A673 (cell line): Measurements from ENCODE around the gene C12orf50. TPM values are rescaled to one million over a fixed set of nuclear protein-coding genes. Genes with fewer than 3 reads are reported as not detected.
A peak's percentile ranks its signal among the peaks of the same experiment; 100 is the strongest.

Experiments
- BruUV-seq: library from RNA; stranded (reverse); fragments of 400-500 nt; replicated peaks from 2 replicates; lab custom pipeline; 2021; lab: Mats Ljungman, UMichigan
- CTCF ChIA-PET: fragments of 300-600 bp; sonication (Branson Sonifier 250); formaldehyde crosslinking; loops from one replicate; lab custom pipeline; 2022; ENCODE audit warnings: antibody characterized with exemption; lab: Charles Lee
- POLR2A ChIA-PET: fragments of 300-600 bp; sonication (Branson Sonifier 250); formaldehyde crosslinking; loops from one replicate; lab custom pipeline; 2022; ENCODE audit warnings: antibody characterized with exemption; ENCODE audit not compliant: low non-redundant PET; lab: Charles Lee
- DNase-seq: peaks from one replicate; pipeline ENCODE4 v3.0.0-alpha.2; 2015; ENCODE audit warnings: low spot score
- H3K27ac ChIP-seq: fragments of 200-600 bp; sonication (generic); 2 replicates; pipeline ENCODE4 v1.5.1; 2016; ENCODE audit warnings: mixed run types, low read depth, mild to moderate bottlenecking, mixed read lengths, antibody characterized with exemption, low read length; ENCODE audit not compliant: poor library complexity, severe bottlenecking
- H3K27me3 ChIP-seq: fragments of 200-600 bp; sonication (generic); replicated peaks from 2 replicates; pipeline ENCODE4 v1.6.1; 2017; ENCODE audit warnings: mixed run types, low read depth, mild to moderate bottlenecking, mixed read lengths, antibody characterized with exemption, low read length; ENCODE audit not compliant: insufficient read depth, poor library complexity
- H3K36me3 ChIP-seq: fragments of 200-600 bp; sonication (generic); 2 replicates; pipeline ENCODE4 v1.6.1; 2016; ENCODE audit warnings: mixed run types, mild to moderate bottlenecking, mixed read lengths, antibody characterized with exemption, low read length; ENCODE audit not compliant: insufficient read depth, poor library complexity, severe bottlenecking
- H3K4me1 ChIP-seq: fragments of 200-600 bp; sonication (generic); 2 replicates; pipeline ENCODE4 v1.6.1; 2017; ENCODE audit warnings: mixed run types, mild to moderate bottlenecking, mixed read lengths, antibody characterized with exemption, low read length; ENCODE audit not compliant: insufficient read depth, poor library complexity, severe bottlenecking
- H3K4me3 ChIP-seq: fragments of 200-600 bp; sonication (generic); 2 replicates; pipeline ENCODE4 v1.5.1; 2016; ENCODE audit warnings: low read depth, mixed run types, mild to moderate bottlenecking, mixed read lengths, low read length; ENCODE audit not compliant: poor library complexity, severe bottlenecking
- H3K9me3 ChIP-seq: fragments of 200-600 bp; sonication (generic); 2 replicates; pipeline ENCODE4 v1.6.1; 2016; ENCODE audit warnings: mixed run types, low read depth, mild to moderate bottlenecking, mixed read lengths, antibody characterized with exemption, low read length; ENCODE audit not compliant: poor library complexity, severe bottlenecking
- EZH2 ChIP-seq: fragments of 200-600 bp; sonication (generic); IDR thresholded peaks from 2 replicates; pipeline ENCODE4 v1.6.1; 2017; ENCODE audit warnings: borderline replicate concordance, low read depth, mild to moderate bottlenecking, mixed read lengths, antibody characterized with exemption, low read length; ENCODE audit not compliant: poor library complexity, severe bottlenecking
- intact Hi-C: fragments of 100-400 bp; cut with micrococcal nuclease; formaldehyde crosslinking; loops from one replicate; pipeline ENCODE4 v1.10.0; 2022; ENCODE audit not compliant: unreplicated experiment
- total RNA-seq: library from RNA; stranded (reverse); gene quantifications from 2 replicates; pipeline ENCODE4 v1.2.3, GENCODE V29; 2021
- TF ChIP-seq, protein P1 (sequence below): fragments of 300-800, 200-600 bp; sonication (generic); conservative IDR thresholded peaks from 2 replicates; pipeline ENCODE4 v1.5.1; 2017; ENCODE audit warnings: low read depth, mild to moderate bottlenecking, antibody characterized with exemption, low read length, moderate library complexity, mixed read lengths

C12orf50 gene
- total RNA-seq, 1 experiment from 2014 or later, result 0.15 TPM

DNA sequence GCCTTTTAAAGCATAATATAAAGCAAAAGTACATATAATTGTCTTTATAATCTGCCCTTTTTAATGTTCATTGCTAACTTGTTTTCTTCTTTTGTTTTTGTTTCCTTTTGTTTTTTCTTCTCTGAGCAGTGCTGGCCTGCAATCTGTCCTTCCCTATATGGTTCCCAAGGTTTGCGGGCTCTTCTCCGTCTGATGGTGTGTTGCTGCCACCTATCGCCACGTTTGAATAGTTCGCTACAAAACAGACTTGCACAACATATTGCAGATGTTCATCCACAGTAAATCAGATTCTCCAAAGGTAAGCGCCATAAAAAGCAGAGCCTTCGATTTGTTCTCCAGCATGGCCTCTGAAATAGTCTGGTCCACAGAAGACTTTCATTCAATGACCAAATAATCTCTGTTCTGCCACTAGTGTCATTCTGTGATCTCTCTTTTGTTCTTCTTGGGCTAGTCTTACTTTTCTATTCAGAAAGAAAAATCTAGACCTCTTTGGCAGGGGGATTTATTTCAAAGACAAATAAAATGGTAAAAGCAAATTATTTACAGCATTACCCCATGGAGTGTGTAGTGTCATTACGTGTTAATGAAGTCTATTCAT is 33.5 kb downstream of the C12orf50 start:
- intact Hi-C loops, result loop anchor here (5.0 to 10.0 kb wide), 2 partner anchors 723 to 1741 kb away; partner anchors contain the start of gene MGAT4C
- H3K9me3 ChIP-seq, result no peaks in the 10 kb centered on the region
- no peaks in the 10 kb centered on the region for H3K36me3 ChIP-seq
- H3K27ac ChIP-seq, result no peak overlapping the region
- POLR2A ChIA-PET, result no interaction called here
- H3K4me1 ChIP-seq, result no peaks in the 10 kb centered on the region
- peak; percentile 83 for DNase-seq
- TF ChIP-seq, protein P1, sequence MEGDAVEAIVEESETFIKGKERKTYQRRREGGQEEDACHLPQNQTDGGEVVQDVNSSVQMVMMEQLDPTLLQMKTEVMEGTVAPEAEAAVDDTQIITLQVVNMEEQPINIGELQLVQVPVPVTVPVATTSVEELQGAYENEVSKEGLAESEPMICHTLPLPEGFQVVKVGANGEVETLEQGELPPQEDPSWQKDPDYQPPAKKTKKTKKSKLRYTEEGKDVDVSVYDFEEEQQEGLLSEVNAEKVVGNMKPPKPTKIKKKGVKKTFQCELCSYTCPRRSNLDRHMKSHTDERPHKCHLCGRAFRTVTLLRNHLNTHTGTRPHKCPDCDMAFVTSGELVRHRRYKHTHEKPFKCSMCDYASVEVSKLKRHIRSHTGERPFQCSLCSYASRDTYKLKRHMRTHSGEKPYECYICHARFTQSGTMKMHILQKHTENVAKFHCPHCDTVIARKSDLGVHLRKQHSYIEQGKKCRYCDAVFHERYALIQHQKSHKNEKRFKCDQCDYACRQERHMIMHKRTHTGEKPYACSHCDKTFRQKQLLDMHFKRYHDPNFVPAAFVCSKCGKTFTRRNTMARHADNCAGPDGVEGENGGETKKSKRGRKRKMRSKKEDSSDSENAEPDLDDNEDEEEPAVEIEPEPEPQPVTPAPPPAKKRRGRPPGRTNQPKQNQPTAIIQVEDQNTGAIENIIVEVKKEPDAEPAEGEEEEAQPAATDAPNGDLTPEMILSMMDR, result peak; percentile 87
- TF ChIP-seq EZH2, result no peak
- H3K4me3 ChIP-seq, result no peak overlapping the region
- CTCF ChIA-PET, result no interaction called here
- BruUV-seq, result no TSS peak
- H3K27me3 ChIP-seq, result no peaks in the 10 kb centered on the region

DNA sequence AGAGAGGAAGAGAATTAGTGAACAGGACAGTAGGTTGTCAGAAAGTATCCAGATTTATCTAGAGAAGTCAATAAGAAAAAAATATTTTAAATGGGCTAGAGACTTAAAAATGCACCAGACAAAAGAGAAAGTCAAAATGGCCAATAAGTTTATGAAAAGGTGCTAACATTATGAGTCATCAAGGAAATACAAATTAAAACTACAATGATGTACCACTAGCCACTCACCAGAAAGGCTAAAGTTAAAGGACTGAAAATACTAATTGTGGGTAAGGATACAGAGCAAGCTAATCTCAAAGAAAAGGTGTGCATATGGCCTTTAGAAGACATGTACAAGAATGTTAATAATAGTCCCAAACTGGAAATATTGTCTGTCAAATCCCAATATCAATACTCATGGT is 37.7 kb downstream of the C12orf50 start:
- Histone ChIP-seq H3K27me3 (no peaks in the 10 kb centered on the region), H3K9me3 (no peaks in the 10 kb centered on the region), H3K4me3 (no peak overlapping the region), H3K4me1 (no peaks in the 10 kb centered on the region), H3K27ac (no peak overlapping the region), H3K36me3 (no peaks in the 10 kb centered on the region)
- no peak for TF ChIP-seq EZH2
- TF ChIP-seq, protein P1, result no peak
- intact Hi-C loops, result loop anchor here (10.0 kb wide), 1 partner anchor 1737 kb away; the partner anchor contains the start of gene MGAT4C
- no peak for DNase-seq
- ChIA-PET CTCF (no interaction called here), POLR2A (no interaction called here)
- BruUV-seq, result no TSS peak

DNA sequence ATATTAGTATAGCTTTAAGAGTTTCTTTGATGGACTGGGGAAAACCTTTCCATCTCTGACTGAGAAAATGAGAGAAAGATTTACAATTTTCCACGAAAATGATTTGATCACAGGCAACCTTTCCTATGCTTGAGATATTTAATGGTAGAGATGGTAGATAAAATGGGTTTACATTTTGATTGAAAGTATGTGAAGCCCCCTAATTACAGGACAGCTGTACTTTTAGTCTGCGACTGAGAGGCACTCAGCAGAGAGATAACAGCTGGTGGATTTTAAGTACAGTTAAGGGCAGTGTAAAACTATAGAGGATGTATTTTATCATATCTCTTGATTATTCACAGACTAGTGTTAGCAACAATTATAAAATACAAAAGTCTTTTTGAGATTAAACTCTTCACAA is 40.7 kb downstream of the C12orf50 start:
- no peak for DNase-seq
- TF ChIP-seq, protein P1, result no peak
- no peak for TF ChIP-seq EZH2
- Histone ChIP-seq H3K27me3 (no peaks in the 10 kb centered on the region), H3K36me3 (no peaks in the 10 kb centered on the region), H3K9me3 (no peaks in the 10 kb centered on the region), H3K4me1 (no peaks in the 10 kb centered on the region), H3K27ac (no peak overlapping the region), H3K4me3 (no peak overlapping the region)
- no TSS peak for BruUV-seq
- POLR2A ChIA-PET, result no interaction called here
- CTCF ChIA-PET, result no interaction called here
- intact Hi-C loops, result no loop called here
